Right lobe of liver (tissue), 6 donors: Measurements from ENCODE around the gene SYCE1L. TPM values are rescaled to one million over a fixed set of nuclear protein-coding genes. Genes with fewer than 3 reads are reported as not detected.
A peak's percentile ranks its signal among the peaks of the same experiment; 100 is the strongest.

ENCODE experiments used
- ATAC-seq, 4 donors: fragments of 200-7000 bp; cut with Tn5 transposase; one replicate each; pipeline ENCODE4 v1.9.1; 2020; ENCODE audit warnings: mild to moderate bottlenecking in 4 of 4, moderate library complexity in 4 of 4
- DNase-seq, 3 donors: peaks; one replicate each; pipeline ENCODE4 v3.0.0-alpha.2; 2020
- H3K27ac ChIP-seq, 3 donors: fragments of 200-600 bp; one replicate each; pipeline ENCODE4 v1.8.0; 2022
- H3K27me3 ChIP-seq, 2 donors: fragments of 200-600 bp; one replicate each; pipeline ENCODE4 v1.8.0; 2022
- H3K36me3 ChIP-seq, 4 donors: fragments of 200-600 bp; sonication (generic) in 1 of 4; one replicate each; pipeline versions ENCODE4 v1.5.1 to v1.8.0; 2017 to 2022; ENCODE audit warnings: control low read depth in 1 of 4
- H3K4me1 ChIP-seq, 4 donors: fragments of 200-600 bp; sonication (generic) in 1 of 4; one replicate each; pipeline versions ENCODE4 v1.5.1 to v1.8.0; 2017 to 2022; ENCODE audit warnings: control low read depth in 1 of 4
- H3K4me3 ChIP-seq, 3 donors: fragments of 200-600 bp; one replicate each; pipeline ENCODE4 v1.8.0; 2022
- H3K9me3 ChIP-seq, 4 donors: fragments of 200-600 bp; sonication (generic) in 1 of 4; one replicate each; pipeline versions ENCODE4 v1.5.1 to v1.8.0; 2017 to 2022; ENCODE audit warnings: control low read depth in 1 of 4
- CTCF ChIP-seq, 4 donors: fragments of 200-600 bp in 3 of 4; fragments of 450-650 bp in 1 of 4; IDR thresholded peaks; one replicate each; pipeline versions ENCODE4 v1.5.1 to v1.8.0; 2016 to 2022; ENCODE audit warnings: antibody characterized with exemption in 4 of 4, mild to moderate bottlenecking in 2 of 4
- POLR2A ChIP-seq: fragments of 450-650 bp; IDR thresholded peaks from one replicate; pipeline ENCODE4 v1.6.1; 2017; ENCODE audit warnings: antibody characterized with exemption, mild to moderate bottlenecking
- WGBS: methylation state at CpG from one replicate; pipeline ENCODE4 v1.1.6; 2018; ENCODE audit warnings: low coverage, low lambda C conversion rate; ENCODE audit not compliant: insufficient coverage; ENCODE audit errors: missing lambda C conversion rate; 5-methylcytosine and 5-hydroxymethylcytosine counted together
- intact Hi-C, 2 donors: fragments of 100-400 bp; cut with DNase I; formaldehyde crosslinking; loops; one replicate each; pipeline versions ENCODE4 v1.11.2 to v1.14.1; 2022
- total RNA-seq, 6 experiments: library from RNA; depleted of rRNA in 2 of 6; stranded (reverse); fragments of >200 nt in 2 of 6; fragmentation: NEBNext Ultra II Directional in 3 of 6; extraction: Animal tissue kit (Norgen Biotek cat#: 25700) in 3 of 6; gene quantifications; one replicate each; pipeline versions ENCODE4 v1.1.0 to v1.2.4, GENCODE V29; 2016 to 2023
- donor health status: DM: no; HTN: yes; CAD: no.
- donor health status: DM: no; HTN: no; CAD: no.
- donor health status: DM: no; HTN: no; CAD: no.
- donor health status: DM: no; HTN: yes; CAD: no.
- donor health status: DM: no; HTN: yes; CAD: no.

The SYCE1L gene
- total RNA-seq, 6 experiments from 2014 or later, result 1.1 to 2.2 (median 1.4) TPM; not detected in 1

DNA sequence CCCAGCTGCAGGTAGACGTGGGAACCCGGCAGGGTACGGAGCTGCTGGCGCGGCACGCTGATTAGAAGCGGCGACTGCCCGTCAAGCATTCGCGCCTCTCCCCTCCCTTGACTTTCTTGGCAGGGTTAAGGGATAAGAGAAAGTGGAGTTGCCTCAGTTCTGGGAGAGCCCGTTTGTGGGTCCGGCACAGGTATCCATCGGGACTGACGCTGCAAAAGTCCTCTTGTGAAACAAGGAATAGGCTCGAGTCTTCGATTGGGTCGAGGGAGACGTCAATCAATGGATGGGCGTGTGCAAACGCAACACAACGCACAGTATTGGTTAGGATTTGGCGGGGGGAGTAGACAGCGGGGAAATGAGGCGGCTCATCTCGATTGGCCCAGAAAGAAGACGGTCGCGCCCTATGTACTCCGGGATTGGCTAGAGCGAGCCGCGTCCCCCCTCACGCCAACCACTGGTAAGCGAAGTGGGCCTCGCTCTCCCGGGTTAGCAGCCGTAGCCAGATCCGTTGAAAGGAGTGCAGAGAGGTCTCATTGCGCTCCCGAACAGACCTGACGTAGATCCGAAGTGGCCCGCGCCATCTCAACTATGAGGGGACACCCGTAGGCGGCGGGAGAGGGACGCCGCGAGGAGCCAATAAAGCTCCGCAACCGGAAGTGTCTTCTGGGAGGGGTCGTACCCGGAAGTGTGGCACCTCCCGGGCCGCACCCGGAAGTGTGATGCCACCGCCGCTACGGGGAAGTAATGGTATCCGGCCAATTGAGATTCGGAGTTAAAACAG is 8.5 kb upstream of the SYCE1L start, which contains the start of gene MON1B:
Gene MON1B (plus strand): TSS at position 713 of the 781 bp plus-strand sequence. CDS start 296 bp downstream, outside the sequence.
- Histone ChIP-seq H3K36me3 (peaks cover 0 to 29% (median 9%) of the 10 kb centered on the region in 4 donors), H3K27me3 (no peaks in the 10 kb centered on the region), H3K27ac (peak within 1 kb of the TSS; percentile 90 to 99 (median 96)), H3K4me3 (peak within 1 kb of the TSS; percentile 78 to 92 (median 89)), H3K9me3 (no peaks in the 10 kb centered on the region), H3K4me1 (peaks cover 0 to 11% (median 3%) of the 10 kb centered on the region in 4 donors)
- TF ChIP-seq CTCF (IDR thresholded peaks at IDR 0.05), result no peak
- TF ChIP-seq POLR2A, result peak; percentile 89
- ATAC-seq (peak; percentile 96 to 99 (median 98)), DNase-seq (peak; percentile 97 to 98 (median 98))
- WGBS, result 1% methylated on average over 36 of the region's 63 CpGs
- intact Hi-C loops, result no loop called here

DNA sequence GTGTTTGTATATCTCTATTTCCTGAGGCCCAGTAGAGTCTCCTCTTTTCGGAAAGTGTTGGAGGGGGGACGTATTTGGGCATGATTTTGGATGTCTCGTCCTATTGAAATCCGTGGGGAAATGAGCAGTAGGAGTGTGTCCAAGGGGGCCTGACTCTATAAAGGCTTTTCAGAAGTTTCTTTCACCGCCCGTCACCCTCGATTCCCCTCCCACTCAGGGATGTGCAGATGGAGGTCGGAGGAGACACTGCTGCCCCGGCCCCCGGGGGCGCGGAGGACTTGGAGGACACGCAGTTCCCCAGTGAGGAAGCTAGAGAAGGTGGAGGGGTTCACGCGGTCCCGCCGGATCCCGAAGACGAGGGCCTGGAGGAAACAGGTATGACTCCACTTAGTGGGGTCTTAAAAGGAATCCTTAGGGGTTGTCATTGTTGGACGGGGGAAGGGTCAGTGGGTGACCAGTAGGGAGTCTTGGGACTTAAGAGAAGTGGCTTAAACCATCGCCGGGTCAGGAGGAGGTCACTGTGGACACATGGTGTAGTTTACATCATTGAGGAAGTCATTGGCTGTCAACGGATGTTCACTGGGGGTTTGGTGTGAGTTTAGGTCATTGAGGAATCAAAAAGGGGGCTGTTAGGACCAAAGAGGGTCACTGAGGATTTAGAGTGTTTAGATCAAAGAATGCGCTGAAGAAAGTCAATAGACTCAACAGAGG is 7.8 kb upstream of the SYCE1L start:
- ATAC-seq (no peak), DNase-seq (peak in 2 of 3 donors; percentile 44 to 67)
- H3K4me1 ChIP-seq, result peaks cover 0 to 11% (median 3%) of the 10 kb centered on the region in 4 donors
- H3K27ac ChIP-seq, result peak overlapping the region; percentile 77 to 99 (median 96)
- H3K9me3 ChIP-seq, result no peaks in the 10 kb centered on the region
- TF ChIP-seq POLR2A (no peak), CTCF (IDR thresholded peaks at IDR 0.05) (no peak)
- 8% methylated on average over 14 of the region's 24 CpGs for WGBS
- peak overlapping the region; percentile 78 to 92 (median 89) for H3K4me3 ChIP-seq
- H3K27me3 ChIP-seq, result no peaks in the 10 kb centered on the region
- intact Hi-C loops, result no loop called here
- H3K36me3 ChIP-seq, result peaks cover 0 to 35% (median 10%) of the 10 kb centered on the region in 4 donors

DNA sequence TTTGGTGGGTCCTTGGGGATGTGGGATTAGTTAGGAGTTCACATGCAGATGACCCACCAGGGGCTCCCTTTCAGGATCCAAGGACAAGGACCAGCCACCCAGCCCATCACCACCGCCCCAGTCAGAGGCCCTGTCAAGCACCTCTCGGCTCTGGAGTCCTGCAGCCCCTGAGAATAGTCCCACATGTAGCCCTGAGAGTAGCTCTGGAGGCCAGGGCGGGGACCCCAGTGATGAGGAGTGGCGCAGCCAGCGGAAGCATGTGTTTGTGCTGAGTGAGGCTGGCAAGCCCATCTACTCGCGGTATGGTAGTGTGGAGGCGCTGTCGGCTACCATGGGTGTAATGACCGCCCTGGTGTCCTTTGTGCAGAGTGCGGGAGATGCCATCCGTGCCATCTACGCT is 5.8 kb upstream of the SYCE1L start:
- ATAC-seq, result no peak
- no peak for DNase-seq
- Histone ChIP-seq H3K27ac (no peak overlapping the region), H3K4me1 (peaks cover 0 to 11% (median 3%) of the 10 kb centered on the region in 4 donors), H3K9me3 (no peaks in the 10 kb centered on the region), H3K36me3 (peaks cover 0 to 53% (median 14%) of the 10 kb centered on the region in 4 donors), H3K27me3 (no peaks in the 10 kb centered on the region), H3K4me3 (no peak overlapping the region)
- WGBS, result no CpG with 5 or more reads among the region's 13 CpGs
- intact Hi-C loops, result no loop called here
- TF ChIP-seq CTCF (IDR thresholded peaks at IDR 0.05), result no peak
- TF ChIP-seq POLR2A, result no peak

DNA sequence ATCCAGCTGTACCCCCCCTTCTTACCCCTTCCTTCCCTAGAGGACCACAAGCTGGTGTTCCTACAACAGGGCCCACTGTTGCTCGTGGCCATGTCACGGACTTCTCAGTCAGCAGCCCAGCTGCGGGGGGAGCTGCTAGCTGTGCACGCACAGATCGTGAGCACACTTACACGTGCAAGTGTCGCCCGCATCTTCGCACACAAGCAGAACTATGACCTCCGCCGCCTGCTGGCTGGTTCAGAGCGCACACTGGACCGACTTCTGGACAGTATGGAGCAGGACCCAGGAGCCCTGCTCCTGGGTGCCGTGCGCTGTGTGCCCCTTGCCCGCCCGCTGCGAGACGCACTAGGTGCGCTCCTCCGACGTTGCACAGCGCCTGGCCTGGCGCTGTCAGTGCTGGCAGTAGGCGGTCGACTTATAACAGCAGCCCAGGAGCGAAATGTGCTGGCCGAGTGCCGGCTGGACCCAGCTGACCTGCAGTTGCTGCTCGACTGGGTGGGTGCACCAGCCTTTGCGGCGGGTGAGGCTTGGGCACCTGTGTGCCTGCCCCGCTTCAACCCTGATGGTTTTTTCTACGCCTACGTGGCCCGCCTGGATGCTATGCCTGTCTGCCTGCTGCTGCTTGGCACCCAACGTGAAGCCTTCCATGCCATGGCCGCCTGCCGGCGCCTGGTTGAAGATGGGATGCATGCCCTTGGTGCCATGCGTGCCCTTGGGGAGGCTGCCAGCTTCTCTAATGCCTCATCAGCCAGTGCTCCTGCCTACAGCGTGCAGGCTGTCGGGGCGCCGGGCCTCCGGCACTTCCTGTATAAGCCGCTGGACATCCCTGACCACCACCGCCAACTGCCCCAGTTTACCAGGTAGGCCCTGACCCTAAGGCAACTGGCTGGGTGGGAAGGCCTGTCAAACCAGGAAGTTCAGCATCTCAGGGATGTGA is 4.6 kb upstream of the SYCE1L start:
- H3K27me3 ChIP-seq, result no peaks in the 10 kb centered on the region
- H3K4me1 ChIP-seq, result peaks cover 0 to 11% (median 3%) of the 10 kb centered on the region in 4 donors
- H3K4me3 ChIP-seq, result no peak overlapping the region
- H3K9me3 ChIP-seq, result no peaks in the 10 kb centered on the region
- no CpG with 5 or more reads among the region's 48 CpGs for WGBS
- no peak overlapping the region for H3K27ac ChIP-seq
- ATAC-seq (no peak), DNase-seq (no peak)
- intact Hi-C loops, result no loop called here
- H3K36me3 ChIP-seq, result peaks cover 0 to 65% (median 19%) of the 10 kb centered on the region in 4 donors
- no peak for TF ChIP-seq POLR2A
- no peak for TF ChIP-seq CTCF (IDR thresholded peaks at IDR 0.05)
